Activated CD8-positive, alpha-beta T cell treated with anti-CD3 and anti-CD28 coated beads for 36 hours (primary cell): ENCODE results near the gene SUSD4. TPM values are rescaled to one million over a fixed set of nuclear protein-coding genes. Genes with fewer than 3 reads are reported as not detected.

ENCODE experiments used
- ATAC-seq: fragments of 200-7000 bp; cut with Tn5 transposase; one replicate; pipeline ENCODE4 v1.10.0; 2021; ENCODE audit warnings: mild to moderate bottlenecking, moderate library complexity
- CTCF ChIA-PET: fragments of 350-600 bp; sonication (Branson Sonifier 250); formaldehyde crosslinking; loops from one replicate; lab custom pipeline; 2021; ENCODE audit warnings: antibody characterized with exemption; lab: Charles Lee
- POLR2A ChIA-PET: fragments of 350-600 bp; sonication (Branson Sonifier 250); formaldehyde crosslinking; loops from one replicate; lab custom pipeline; 2021; ENCODE audit warnings: antibody characterized with exemption; lab: Charles Lee
- DNase-seq: peaks from one replicate; pipeline ENCODE4 v3.0.0-alpha.2; 2020
- H3K27ac Mint-ChIP-seq: one replicate; pipeline ENCODE4 v1.8.0; 2021; ENCODE audit warnings: mild to moderate bottlenecking, mixed read lengths
- H3K27me3 Mint-ChIP-seq: one replicate; pipeline ENCODE4 v1.8.0; 2021; ENCODE audit warnings: mixed read lengths
- H3K36me3 Mint-ChIP-seq: one replicate; pipeline ENCODE4 v1.8.0; 2021; ENCODE audit warnings: low read depth, mixed read lengths
- H3K4me1 Mint-ChIP-seq: one replicate; pipeline ENCODE4 v1.8.0; 2021; ENCODE audit warnings: low read depth, mixed read lengths
- H3K4me3 Mint-ChIP-seq: one replicate; pipeline ENCODE4 v1.8.0; 2021; ENCODE audit warnings: mild to moderate bottlenecking, moderate library complexity, mixed read lengths
- H3K9me3 Mint-ChIP-seq: one replicate; pipeline ENCODE4 v1.8.0; 2021; ENCODE audit warnings: mixed read lengths
- intact Hi-C: fragments of 100-400 bp; cut with micrococcal nuclease; formaldehyde crosslinking; loops from one replicate; pipeline ENCODE4 v1.10.0; 2022
- total RNA-seq, 2 experiments: library from RNA; stranded (reverse); gene quantifications; one replicate each; pipeline ENCODE4 v1.2.3, GENCODE V29; 2021
- TF ChIP-seq, protein P1 (sequence below): fragments of 200-600 bp; IDR thresholded peaks from one replicate; pipeline ENCODE4 v1.8.0; 2022; ENCODE audit warnings: antibody characterized with exemption, mild to moderate bottlenecking

Gene SUSD4
- total RNA-seq, 2 experiments from 2014 or later = 0.29 to 0.43 TPM

- no peak overlapping the region for H3K27ac Mint-ChIP-seq
- H3K4me3 Mint-ChIP-seq = no peak overlapping the region
- H3K27me3 Mint-ChIP-seq = no peaks in the 10 kb centered on the region
- intact Hi-C loops = no loop called here
- DNase-seq (no peak), ATAC-seq (no peak)
- no peaks in the 10 kb centered on the region for H3K4me1 Mint-ChIP-seq
- POLR2A ChIA-PET = interaction anchor here (0.6 kb wide), 1 partner anchor 756 kb away, joined by 3 read pairs; no protein-coding TSS in a partner anchor
- no peaks in the 10 kb centered on the region for H3K36me3 Mint-ChIP-seq
- H3K9me3 Mint-ChIP-seq = no peaks in the 10 kb centered on the region
- TF ChIP-seq, protein P1, sequence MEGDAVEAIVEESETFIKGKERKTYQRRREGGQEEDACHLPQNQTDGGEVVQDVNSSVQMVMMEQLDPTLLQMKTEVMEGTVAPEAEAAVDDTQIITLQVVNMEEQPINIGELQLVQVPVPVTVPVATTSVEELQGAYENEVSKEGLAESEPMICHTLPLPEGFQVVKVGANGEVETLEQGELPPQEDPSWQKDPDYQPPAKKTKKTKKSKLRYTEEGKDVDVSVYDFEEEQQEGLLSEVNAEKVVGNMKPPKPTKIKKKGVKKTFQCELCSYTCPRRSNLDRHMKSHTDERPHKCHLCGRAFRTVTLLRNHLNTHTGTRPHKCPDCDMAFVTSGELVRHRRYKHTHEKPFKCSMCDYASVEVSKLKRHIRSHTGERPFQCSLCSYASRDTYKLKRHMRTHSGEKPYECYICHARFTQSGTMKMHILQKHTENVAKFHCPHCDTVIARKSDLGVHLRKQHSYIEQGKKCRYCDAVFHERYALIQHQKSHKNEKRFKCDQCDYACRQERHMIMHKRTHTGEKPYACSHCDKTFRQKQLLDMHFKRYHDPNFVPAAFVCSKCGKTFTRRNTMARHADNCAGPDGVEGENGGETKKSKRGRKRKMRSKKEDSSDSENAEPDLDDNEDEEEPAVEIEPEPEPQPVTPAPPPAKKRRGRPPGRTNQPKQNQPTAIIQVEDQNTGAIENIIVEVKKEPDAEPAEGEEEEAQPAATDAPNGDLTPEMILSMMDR = no peak
- CTCF ChIA-PET = no interaction called here
These were observed 152.5 kb downstream of the SUSD4 start for GRCh38 chr1:223211323-223211985.

- ATAC-seq = no peak
- no peak for DNase-seq
- Mint-ChIP-seq H3K9me3 (no peaks in the 10 kb centered on the region), H3K27me3 (no peaks in the 10 kb centered on the region), H3K27ac (no peak overlapping the region), H3K4me3 (no peak overlapping the region), H3K36me3 (no peaks in the 10 kb centered on the region), H3K4me1 (no peaks in the 10 kb centered on the region)
- CTCF ChIA-PET = no interaction called here
- intact Hi-C loops = no loop called here
- TF ChIP-seq, protein P1 = no peak
- POLR2A ChIA-PET = interaction anchor here (0.6 kb wide), 1 partner anchor 755 kb away, joined by 3 read pairs; no protein-coding TSS in a partner anchor
These were observed 153.2 kb downstream of the SUSD4 start for GRCh38 chr1:223210788-223211120.

- no peaks in the 10 kb centered on the region for H3K9me3 Mint-ChIP-seq
- intact Hi-C loops = no loop called here
These were observed 153.8 kb downstream of the SUSD4 start for GRCh38 chr1:223209992-223210787.

GRCh38 chr1:223209293-223209898 is 154.6 kb downstream of the SUSD4 start:
- TF ChIP-seq, protein P1 = no peak
- ChIA-PET POLR2A (no interaction called here), CTCF (no interaction called here)
- H3K27ac Mint-ChIP-seq = no peak overlapping the region
- ATAC-seq (no peak), DNase-seq (no peak)
- no peak overlapping the region for H3K4me3 Mint-ChIP-seq
- H3K9me3 Mint-ChIP-seq = no peaks in the 10 kb centered on the region
- H3K4me1 Mint-ChIP-seq = no peaks in the 10 kb centered on the region
- intact Hi-C loops = no loop called here
- H3K36me3 Mint-ChIP-seq = no peaks in the 10 kb centered on the region
- H3K27me3 Mint-ChIP-seq = no peaks in the 10 kb centered on the region

More at GRCh38 chr1:223209992-223210787, 153.8 kb downstream of the SUSD4 start:
- Mint-ChIP-seq H3K27ac (no peak overlapping the region), H3K36me3 (no peaks in the 10 kb centered on the region), H3K27me3 (no peaks in the 10 kb centered on the region), H3K4me3 (no peak overlapping the region), H3K4me1 (no peaks in the 10 kb centered on the region)
- TF ChIP-seq, protein P1 = no peak
- ChIA-PET CTCF (no interaction called here), POLR2A (no interaction called here)
- DNase-seq (no peak), ATAC-seq (no peak)
